Measurements from ENCODE around the gene TMEM59L. TPM values are rescaled to one million over a fixed set of nuclear protein-coding genes. Genes with fewer than 3 reads are reported as not detected.

TMEM59L gene
- total and polyA plus RNA-seq, 9 of the 15 experiments (the other 6 are each of a cell fraction or from before 2014, with no cell fraction given), result 0.37 TPM; not detected in 8

DNA sequence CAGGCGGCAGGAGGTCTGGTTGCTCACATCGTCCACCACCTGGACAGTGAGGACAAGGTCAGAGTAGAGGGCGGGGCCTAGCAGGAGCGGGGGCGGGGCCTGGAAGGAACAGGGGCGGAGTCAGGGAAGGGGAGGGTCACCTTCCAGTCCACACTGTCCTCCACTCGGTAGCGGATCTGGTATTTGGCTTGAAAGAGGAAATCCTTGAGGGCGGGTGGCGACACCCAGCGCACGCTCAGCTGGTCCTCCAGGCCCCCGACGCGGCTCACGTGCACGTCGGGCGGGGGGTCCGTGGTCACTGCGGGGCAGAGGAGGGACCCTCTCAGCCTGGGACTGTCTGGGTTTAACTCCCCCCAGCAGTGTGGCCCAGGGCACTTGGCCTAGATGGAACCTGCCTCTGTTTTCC, 15.9 kb upstream of the TMEM59L start (continued):
- TF ChIP-seq, protein P1, sequence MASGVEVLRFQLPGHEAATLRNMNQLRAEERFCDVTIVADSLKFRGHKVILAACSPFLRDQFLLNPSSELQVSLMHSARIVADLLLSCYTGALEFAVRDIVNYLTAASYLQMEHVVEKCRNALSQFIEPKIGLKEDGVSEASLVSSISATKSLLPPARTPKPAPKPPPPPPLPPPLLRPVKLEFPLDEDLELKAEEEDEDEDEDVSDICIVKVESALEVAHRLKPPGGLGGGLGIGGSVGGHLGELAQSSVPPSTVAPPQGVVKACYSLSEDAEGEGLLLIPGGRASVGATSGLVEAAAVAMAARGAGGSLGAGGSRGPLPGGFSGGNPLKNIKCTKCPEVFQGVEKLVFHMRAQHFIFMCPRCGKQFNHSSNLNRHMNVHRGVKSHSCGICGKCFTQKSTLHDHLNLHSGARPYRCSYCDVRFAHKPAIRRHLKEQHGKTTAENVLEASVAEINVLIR (CRISPR knock-in tag; IDR thresholded peaks at IDR 0.05), result no peak
- TF ChIP-seq ZNF224 (CRISPR knock-in tag; IDR thresholded peaks at IDR 0.05) (no peak), ZNF589 (CRISPR knock-in tag; IDR thresholded peaks at IDR 0.05; ENCODE audit: low read depth) (0 out of 2 replicates have a peak, but pooled peaks have one; percentile 14), FOXP1 (CRISPR knock-in tag; IDR thresholded peaks at IDR 0.05) (no peak), ZNF785 (CRISPR knock-in tag; IDR thresholded peaks at IDR 0.05) (no peak), FOXM1 (IDR thresholded peaks at IDR 0.05; ENCODE audit: low read depth) (no peak), FOXM1 (CRISPR knock-in tag; IDR thresholded peaks at IDR 0.05; ENCODE audit: low read depth) (no peak), GABPB1 (CRISPR knock-in tag; IDR thresholded peaks at IDR 0.05) (peak; percentile 45; the same call in 1 of the 2 replicates), ARHGAP35 (IDR thresholded peaks at IDR 0.05; ENCODE audit: partially characterized antibody) (no peak), ZNF263 (CRISPR knock-in tag; IDR thresholded peaks at IDR 0.05; ENCODE audit: borderline replicate concordance) (no peak), ZKSCAN3 (CRISPR knock-in tag; IDR thresholded peaks at IDR 0.05) (no peak), NBN (IDR thresholded peaks at IDR 0.05; ENCODE audit: low read depth) (no peak), THRAP3 (IDR thresholded peaks at IDR 0.05; ENCODE audit: borderline replicate concordance) (no peak), CBX1 (IDR thresholded peaks at IDR 0.05; ENCODE audit: low read depth) (no peak), ZNF551 (CRISPR knock-in tag; IDR thresholded peaks at IDR 0.05) (no peak)
- TF ChIP-seq, protein P2, sequence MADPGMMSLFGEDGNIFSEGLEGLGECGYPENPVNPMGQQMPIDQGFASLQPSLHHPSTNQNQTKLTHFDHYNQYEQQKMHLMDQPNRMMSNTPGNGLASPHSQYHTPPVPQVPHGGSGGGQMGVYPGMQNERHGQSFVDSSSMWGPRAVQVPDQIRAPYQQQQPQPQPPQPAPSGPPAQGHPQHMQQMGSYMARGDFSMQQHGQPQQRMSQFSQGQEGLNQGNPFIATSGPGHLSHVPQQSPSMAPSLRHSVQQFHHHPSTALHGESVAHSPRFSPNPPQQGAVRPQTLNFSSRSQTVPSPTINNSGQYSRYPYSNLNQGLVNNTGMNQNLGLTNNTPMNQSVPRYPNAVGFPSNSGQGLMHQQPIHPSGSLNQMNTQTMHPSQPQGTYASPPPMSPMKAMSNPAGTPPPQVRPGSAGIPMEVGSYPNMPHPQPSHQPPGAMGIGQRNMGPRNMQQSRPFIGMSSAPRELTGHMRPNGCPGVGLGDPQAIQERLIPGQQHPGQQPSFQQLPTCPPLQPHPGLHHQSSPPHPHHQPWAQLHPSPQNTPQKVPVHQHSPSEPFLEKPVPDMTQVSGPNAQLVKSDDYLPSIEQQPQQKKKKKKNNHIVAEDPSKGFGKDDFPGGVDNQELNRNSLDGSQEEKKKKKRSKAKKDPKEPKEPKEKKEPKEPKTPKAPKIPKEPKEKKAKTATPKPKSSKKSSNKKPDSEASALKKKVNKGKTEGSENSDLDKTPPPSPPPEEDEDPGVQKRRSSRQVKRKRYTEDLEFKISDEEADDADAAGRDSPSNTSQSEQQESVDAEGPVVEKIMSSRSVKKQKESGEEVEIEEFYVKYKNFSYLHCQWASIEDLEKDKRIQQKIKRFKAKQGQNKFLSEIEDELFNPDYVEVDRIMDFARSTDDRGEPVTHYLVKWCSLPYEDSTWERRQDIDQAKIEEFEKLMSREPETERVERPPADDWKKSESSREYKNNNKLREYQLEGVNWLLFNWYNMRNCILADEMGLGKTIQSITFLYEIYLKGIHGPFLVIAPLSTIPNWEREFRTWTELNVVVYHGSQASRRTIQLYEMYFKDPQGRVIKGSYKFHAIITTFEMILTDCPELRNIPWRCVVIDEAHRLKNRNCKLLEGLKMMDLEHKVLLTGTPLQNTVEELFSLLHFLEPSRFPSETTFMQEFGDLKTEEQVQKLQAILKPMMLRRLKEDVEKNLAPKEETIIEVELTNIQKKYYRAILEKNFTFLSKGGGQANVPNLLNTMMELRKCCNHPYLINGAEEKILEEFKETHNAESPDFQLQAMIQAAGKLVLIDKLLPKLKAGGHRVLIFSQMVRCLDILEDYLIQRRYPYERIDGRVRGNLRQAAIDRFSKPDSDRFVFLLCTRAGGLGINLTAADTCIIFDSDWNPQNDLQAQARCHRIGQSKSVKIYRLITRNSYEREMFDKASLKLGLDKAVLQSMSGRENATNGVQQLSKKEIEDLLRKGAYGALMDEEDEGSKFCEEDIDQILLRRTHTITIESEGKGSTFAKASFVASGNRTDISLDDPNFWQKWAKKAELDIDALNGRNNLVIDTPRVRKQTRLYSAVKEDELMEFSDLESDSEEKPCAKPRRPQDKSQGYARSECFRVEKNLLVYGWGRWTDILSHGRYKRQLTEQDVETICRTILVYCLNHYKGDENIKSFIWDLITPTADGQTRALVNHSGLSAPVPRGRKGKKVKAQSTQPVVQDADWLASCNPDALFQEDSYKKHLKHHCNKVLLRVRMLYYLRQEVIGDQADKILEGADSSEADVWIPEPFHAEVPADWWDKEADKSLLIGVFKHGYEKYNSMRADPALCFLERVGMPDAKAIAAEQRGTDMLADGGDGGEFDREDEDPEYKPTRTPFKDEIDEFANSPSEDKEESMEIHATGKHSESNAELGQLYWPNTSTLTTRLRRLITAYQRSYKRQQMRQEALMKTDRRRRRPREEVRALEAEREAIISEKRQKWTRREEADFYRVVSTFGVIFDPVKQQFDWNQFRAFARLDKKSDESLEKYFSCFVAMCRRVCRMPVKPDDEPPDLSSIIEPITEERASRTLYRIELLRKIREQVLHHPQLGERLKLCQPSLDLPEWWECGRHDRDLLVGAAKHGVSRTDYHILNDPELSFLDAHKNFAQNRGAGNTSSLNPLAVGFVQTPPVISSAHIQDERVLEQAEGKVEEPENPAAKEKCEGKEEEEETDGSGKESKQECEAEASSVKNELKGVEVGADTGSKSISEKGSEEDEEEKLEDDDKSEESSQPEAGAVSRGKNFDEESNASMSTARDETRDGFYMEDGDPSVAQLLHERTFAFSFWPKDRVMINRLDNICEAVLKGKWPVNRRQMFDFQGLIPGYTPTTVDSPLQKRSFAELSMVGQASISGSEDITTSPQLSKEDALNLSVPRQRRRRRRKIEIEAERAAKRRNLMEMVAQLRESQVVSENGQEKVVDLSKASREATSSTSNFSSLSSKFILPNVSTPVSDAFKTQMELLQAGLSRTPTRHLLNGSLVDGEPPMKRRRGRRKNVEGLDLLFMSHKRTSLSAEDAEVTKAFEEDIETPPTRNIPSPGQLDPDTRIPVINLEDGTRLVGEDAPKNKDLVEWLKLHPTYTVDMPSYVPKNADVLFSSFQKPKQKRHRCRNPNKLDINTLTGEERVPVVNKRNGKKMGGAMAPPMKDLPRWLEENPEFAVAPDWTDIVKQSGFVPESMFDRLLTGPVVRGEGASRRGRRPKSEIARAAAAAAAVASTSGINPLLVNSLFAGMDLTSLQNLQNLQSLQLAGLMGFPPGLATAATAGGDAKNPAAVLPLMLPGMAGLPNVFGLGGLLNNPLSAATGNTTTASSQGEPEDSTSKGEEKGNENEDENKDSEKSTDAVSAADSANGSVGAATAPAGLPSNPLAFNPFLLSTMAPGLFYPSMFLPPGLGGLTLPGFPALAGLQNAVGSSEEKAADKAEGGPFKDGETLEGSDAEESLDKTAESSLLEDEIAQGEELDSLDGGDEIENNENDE (IDR thresholded peaks at IDR 0.05; ENCODE audit: low read depth, low read length), result no peak
- TF ChIP-seq, protein P3, sequence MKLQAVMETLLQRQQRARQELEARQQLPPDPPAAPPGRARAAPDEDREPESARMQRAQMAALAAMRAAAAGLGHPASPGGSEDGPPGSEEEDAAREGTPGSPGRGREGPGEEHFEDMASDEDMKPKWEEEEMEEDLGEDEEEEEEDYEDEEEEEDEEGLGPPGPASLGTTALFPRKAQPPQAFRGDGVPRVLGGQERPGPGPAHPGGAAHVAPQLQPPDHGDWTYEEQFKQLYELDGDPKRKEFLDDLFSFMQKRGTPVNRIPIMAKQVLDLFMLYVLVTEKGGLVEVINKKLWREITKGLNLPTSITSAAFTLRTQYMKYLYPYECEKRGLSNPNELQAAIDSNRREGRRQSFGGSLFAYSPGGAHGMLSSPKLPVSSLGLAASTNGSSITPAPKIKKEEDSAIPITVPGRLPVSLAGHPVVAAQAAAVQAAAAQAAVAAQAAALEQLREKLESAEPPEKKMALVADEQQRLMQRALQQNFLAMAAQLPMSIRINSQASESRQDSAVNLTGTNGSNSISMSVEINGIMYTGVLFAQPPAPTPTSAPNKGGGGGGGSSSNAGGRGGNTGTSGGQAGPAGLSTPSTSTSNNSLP (IDR thresholded peaks at IDR 0.05; ENCODE audit: borderline replicate concordance, low read depth, low read length), result no peak
